PFSK-1 (cell line): ENCODE measurements around the gene THY1. TPM values are rescaled to one million over a fixed set of nuclear protein-coding genes. Genes with fewer than 3 reads are reported as not detected.

ENCODE experiments used
- FOXP2 ChIP-seq: optimal IDR thresholded peaks from 2 replicates; pipeline ENCODE3; 2011; ENCODE audit warnings: borderline replicate concordance, control low read depth, inconsistent platforms; ENCODE audit not compliant: insufficient read depth; ENCODE audit errors: extremely low read length, extremely low read depth
- POLR2AphosphoS5 ChIP-seq: IDR thresholded peaks from 2 replicates; pipeline ENCODE4 v1.6.1; 2012; ENCODE audit warnings: low read depth, mild to moderate bottlenecking, control low read depth, low read length, moderate library complexity
- SIN3A ChIP-seq: IDR thresholded peaks from 2 replicates; pipeline ENCODE4 v1.6.1; 2012; ENCODE audit warnings: mild to moderate bottlenecking, low read length, moderate library complexity, borderline replicate concordance; ENCODE audit not compliant: insufficient read depth
- TAF1 ChIP-seq: IDR thresholded peaks from 2 replicates; pipeline ENCODE4 v1.6.1; 2012; ENCODE audit warnings: low read length, control low read depth, borderline replicate concordance; ENCODE audit not compliant: insufficient read depth
- polyA plus RNA-seq: library from polyadenylated mRNA; unstranded; fragments of >200 nt; gene quantifications from one replicate; pipeline ENCODE4 v1.2.1, GENCODE V29; 2012; ENCODE audit warnings: low read depth, missing spikeins; ENCODE audit not compliant: insufficient read length
- TF ChIP-seq, protein P1 (sequence below), 2 experiments: IDR thresholded peaks; 2 replicates each; pipeline versions ENCODE4 v1.6.1 to v1.8.0; 2011 to 2012; ENCODE audit warnings: low read depth in 2 of 2, low read length in 2 of 2, control low read depth in 1 of 2, inconsistent platforms in 1 of 2, mild to moderate bottlenecking in 1 of 2, moderate library complexity in 1 of 2; ENCODE audit not compliant: insufficient read depth in 1 of 2

The THY1 gene
- not detected for polyA plus RNA-seq

DNA sequence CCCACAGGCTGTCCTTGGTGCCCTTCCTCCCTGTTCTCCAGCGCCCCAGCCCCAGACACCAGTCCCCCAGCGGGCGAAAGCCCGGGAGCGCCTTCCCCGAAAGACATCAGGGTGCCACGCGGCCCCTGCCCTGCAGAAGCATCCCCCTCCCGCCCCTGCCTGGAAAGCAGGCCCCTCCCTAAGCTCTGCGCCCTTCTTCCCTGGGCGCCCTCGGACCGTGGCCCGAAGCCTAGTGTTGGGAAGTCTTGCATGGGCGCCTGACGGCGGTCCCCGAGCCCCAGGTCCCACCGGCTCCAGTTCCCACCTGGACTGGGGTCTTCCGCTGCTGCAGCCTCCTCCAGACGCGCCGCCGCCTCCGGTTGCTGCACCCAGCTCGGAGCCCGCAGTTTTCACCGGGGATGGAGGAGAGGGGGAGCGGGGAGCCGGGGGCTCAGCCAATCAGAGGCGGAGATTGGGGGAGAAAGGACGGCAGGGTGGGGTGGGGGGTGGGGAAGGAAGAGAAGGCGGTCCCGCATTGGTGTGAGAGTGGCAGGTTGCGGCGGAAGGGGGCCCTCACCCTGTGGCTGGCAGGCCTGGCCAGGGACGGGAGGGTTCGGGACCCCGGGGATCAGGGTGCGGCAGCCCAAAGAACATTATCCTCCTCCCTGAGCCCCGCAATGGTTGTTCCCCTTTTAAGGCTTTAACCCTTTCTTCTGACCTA lies at the start of gene THY1:
Gene THY1 (minus strand): TSS at position 364 of the 700 bp plus-strand sequence. CDS start 2,267 bp downstream, outside the sequence.
- TF ChIP-seq TAF1 (no peak), SIN3A (no peak), POLR2AphosphoS5 (no peak), FOXP2 (no peak)
- TF ChIP-seq, protein P1, sequence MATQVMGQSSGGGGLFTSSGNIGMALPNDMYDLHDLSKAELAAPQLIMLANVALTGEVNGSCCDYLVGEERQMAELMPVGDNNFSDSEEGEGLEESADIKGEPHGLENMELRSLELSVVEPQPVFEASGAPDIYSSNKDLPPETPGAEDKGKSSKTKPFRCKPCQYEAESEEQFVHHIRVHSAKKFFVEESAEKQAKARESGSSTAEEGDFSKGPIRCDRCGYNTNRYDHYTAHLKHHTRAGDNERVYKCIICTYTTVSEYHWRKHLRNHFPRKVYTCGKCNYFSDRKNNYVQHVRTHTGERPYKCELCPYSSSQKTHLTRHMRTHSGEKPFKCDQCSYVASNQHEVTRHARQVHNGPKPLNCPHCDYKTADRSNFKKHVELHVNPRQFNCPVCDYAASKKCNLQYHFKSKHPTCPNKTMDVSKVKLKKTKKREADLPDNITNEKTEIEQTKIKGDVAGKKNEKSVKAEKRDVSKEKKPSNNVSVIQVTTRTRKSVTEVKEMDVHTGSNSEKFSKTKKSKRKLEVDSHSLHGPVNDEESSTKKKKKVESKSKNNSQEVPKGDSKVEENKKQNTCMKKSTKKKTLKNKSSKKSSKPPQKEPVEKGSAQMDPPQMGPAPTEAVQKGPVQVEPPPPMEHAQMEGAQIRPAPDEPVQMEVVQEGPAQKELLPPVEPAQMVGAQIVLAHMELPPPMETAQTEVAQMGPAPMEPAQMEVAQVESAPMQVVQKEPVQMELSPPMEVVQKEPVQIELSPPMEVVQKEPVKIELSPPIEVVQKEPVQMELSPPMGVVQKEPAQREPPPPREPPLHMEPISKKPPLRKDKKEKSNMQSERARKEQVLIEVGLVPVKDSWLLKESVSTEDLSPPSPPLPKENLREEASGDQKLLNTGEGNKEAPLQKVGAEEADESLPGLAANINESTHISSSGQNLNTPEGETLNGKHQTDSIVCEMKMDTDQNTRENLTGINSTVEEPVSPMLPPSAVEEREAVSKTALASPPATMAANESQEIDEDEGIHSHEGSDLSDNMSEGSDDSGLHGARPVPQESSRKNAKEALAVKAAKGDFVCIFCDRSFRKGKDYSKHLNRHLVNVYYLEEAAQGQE (IDR thresholded peaks at IDR 0.05; ENCODE audit: insufficient read depth in 1 of 2, low read depth in 2 of 2, low read length in 2 of 2): no peak

DNA sequence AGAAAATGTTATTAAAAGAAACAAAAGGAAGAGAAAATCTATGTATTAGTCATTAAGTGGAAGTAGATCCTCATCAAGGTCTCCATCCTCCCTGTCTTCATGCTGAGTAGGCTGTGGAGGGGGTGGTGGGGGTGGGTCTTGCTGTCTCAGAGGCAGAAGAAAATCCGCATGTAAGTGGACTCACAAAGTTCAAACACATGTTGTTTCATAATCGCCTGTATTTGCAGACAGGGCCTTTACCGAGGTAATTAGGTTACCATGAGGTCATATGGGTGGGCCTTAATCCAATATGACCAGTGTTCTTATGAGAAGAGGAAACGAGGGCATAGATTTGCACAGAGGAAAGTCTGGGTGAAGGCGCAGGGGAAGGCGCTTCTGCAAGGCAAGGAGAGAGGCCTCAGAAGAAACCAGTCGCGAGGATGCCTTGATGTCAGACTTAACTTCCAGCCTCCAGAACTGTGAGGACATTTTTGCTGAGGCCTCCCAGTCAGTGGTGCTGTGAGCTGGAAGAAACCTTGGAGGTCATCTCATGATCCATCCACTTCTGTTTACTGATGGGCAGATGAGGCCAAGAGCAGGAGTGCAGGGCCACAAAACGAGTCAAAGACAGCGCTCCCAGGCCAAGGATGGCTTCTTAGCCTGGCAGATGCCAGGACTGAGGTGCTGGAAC lies 49.3 kb upstream of the THY1 start:
- no peak for TF ChIP-seq POLR2AphosphoS5
- TF ChIP-seq FOXP2: no peak

DNA sequence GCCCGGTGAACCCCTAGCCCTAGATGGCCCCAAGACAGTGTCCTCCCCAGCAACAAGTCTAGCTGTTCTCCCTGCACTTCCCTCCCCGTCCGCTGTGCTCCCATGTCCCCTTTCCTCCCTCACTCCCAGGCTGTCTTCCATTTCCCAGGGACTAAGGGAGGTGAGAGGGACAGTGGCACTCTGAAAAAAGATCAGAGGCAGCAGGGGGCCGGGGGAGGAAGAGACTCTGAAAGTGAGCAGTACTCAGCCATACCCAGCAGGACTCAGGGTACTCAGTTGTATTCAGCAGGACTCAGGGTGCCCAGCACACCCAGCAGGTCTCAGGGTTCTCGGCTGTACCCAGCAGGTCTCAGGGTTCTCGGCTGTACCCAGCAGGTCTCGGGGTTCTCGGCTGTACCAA lies 48.4 kb upstream of the THY1 start:
- TF ChIP-seq SIN3A (no peak), POLR2AphosphoS5 (no peak), TAF1 (no peak), FOXP2 (no peak)
- TF ChIP-seq, protein P1 (IDR thresholded peaks at IDR 0.05; ENCODE audit: insufficient read depth in 1 of 2, low read depth in 2 of 2, low read length in 2 of 2): no peak

DNA sequence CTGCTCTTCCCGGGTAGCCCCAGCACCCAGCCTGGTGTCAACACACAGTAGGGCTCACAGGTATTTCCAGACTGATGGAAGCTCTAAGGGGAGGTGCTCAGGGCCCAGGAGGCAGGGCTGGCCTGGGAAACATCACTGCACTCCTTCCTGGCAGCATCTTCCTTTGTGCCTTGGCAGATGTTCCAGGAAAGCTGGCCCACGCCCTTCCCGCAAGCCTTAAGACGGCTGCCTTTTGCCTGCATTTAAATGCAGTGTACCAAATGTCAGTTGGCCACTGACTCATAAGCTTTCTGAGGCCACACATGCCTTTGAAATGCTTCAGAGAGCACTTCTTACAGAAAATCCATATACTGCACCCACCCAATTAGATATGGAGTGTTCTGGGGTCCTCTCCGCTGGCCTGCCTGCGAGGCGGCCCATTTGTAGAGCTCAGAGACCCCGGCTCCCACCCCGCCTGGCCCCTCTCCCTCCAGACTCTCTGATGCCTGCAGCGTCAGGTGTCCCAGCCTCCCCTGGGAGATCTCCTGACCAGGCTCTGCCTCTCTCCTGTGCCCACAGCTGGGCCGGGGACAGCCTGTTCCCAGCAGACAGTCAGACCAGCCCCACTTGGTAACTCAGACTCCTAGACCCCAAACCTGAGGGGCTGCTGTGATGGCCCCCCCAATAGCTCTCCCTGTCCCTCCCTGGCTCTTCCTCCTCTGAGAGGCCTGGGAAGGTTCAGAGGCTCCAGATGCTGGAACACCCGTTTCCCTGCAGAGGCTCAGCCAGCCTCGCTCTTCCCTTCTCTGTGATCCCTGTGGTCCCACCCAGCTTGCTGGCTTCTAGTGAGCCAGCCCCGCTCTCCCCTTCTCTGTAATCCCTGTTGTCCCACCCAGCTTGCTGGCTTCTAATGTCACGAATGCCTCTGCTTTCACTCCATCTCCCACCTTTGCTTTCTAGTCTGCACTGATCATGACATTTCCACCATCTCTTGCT lies 47.6 kb upstream of the THY1 start:
- no peak for TF ChIP-seq POLR2AphosphoS5
- no peak for TF ChIP-seq FOXP2
- TF ChIP-seq SIN3A: no peak
- TF ChIP-seq TAF1: no peak
- TF ChIP-seq, protein P1 (IDR thresholded peaks at IDR 0.05; ENCODE audit: insufficient read depth in 1 of 2, low read depth in 2 of 2, low read length in 2 of 2): no peak

DNA sequence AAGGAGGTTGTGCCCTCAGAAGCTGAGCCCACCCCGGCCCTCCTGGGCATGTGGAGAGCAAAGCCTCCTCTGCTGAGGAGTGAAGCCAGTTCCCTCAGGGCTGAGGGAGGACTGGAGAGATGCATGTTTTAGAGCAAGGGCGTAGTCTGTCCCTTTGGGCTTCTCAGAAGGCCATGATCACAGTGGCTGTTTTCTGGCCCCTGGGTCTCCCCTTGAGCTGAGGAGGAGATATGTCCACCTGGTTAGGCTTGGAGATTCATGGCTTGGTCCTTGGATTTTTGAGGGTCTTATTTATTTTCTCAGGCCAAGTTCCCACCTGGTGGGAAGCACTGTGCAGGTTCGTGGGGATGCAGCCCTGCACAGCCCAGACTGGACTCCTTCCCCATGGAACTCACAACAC lies 46.5 kb upstream of the THY1 start:
- TF ChIP-seq SIN3A (no peak), FOXP2 (no peak), POLR2AphosphoS5 (no peak), TAF1 (no peak)
- TF ChIP-seq, protein P1 (IDR thresholded peaks at IDR 0.05; ENCODE audit: insufficient read depth in 1 of 2, low read depth in 2 of 2, low read length in 2 of 2): no peak
